Stimulated activated CD8-positive, alpha-beta memory T cell treated with anti-CD3 and anti-CD28 coated beads, Interleukin-15, amount 100 ng/mL, for 1 hour (primary cell): ENCODE measurements around the gene SRGAP3.

Source experiments
- DNase-seq: peaks from one replicate; pipeline ENCODE4 v3.0.0-alpha.2; 2020; ENCODE audit warnings: low read depth

Gene SRGAP3

GRCh38 chr3:9251055-9251786 lies 1.8 kb upstream of the SRGAP3 start:
- no peak for DNase-seq

- no peak for DNase-seq
Observed at GRCh38 chr3:9250236-9250635, 790 bp upstream of the SRGAP3 start.

GRCh38 chr3:9248522-9249271 lies 749 bp downstream of the SRGAP3 start:
- no peak for DNase-seq

- no peak for DNase-seq
Observed at GRCh38 chr3:9247941-9248521, 1.4 kb downstream of the SRGAP3 start.

GRCh38 chr3:9247361-9247940 lies 2.0 kb downstream of the SRGAP3 start:
- DNase-seq, result no peak

GRCh38 chr3:9246189-9246588 lies 3.3 kb downstream of the SRGAP3 start:
- DNase-seq, result no peak

GRCh38 chr3:9244495-9245183 lies 4.8 kb downstream of the SRGAP3 start:
- no peak for DNase-seq

GRCh38 chr3:9241956-9242355 lies 7.5 kb downstream of the SRGAP3 start:
- DNase-seq, result no peak

GRCh38 chr3:9239680-9240079 lies 9.8 kb downstream of the SRGAP3 start:
- no peak for DNase-seq

GRCh38 chr3:9238721-9239295 lies 10.6 kb downstream of the SRGAP3 start:
- no peak for DNase-seq

GRCh38 chr3:9238276-9238675 lies 11.2 kb downstream of the SRGAP3 start:
- DNase-seq, result no peak

GRCh38 chr3:9233814-9234600 lies 15.4 kb downstream of the SRGAP3 start:
- no peak for DNase-seq

- no peak for DNase-seq
Observed at GRCh38 chr3:9233101-9233500, 16.3 kb downstream of the SRGAP3 start.

GRCh38 chr3:9231937-9232336 lies 17.5 kb downstream of the SRGAP3 start:
- no peak for DNase-seq

- DNase-seq, result no peak
Observed at GRCh38 chr3:9231471-9231870, 18.0 kb downstream of the SRGAP3 start.

- DNase-seq, result no peak
Observed at GRCh38 chr3:9231006-9231405, 18.4 kb downstream of the SRGAP3 start.

GRCh38 chr3:9230596-9230995 lies 18.9 kb downstream of the SRGAP3 start:
- no peak for DNase-seq

GRCh38 chr3:9229879-9230278 lies 19.6 kb downstream of the SRGAP3 start:
- DNase-seq, result no peak

GRCh38 chr3:9229325-9229724 lies 20.1 kb downstream of the SRGAP3 start:
- no peak for DNase-seq

- DNase-seq, result no peak
Observed at GRCh38 chr3:9226326-9226725, 23.1 kb downstream of the SRGAP3 start.

- no peak for DNase-seq
Observed at GRCh38 chr3:9225268-9225667, 24.2 kb downstream of the SRGAP3 start.
